Measurements from ENCODE around the gene MYL7. TPM values are rescaled to one million over a fixed set of nuclear protein-coding genes. Genes with fewer than 3 reads are reported as not detected.

The MYL7 gene
- polyA plus RNA-seq, 3 donors, result 0.35 to 12.5 (median 4.5) TPM

DNA sequence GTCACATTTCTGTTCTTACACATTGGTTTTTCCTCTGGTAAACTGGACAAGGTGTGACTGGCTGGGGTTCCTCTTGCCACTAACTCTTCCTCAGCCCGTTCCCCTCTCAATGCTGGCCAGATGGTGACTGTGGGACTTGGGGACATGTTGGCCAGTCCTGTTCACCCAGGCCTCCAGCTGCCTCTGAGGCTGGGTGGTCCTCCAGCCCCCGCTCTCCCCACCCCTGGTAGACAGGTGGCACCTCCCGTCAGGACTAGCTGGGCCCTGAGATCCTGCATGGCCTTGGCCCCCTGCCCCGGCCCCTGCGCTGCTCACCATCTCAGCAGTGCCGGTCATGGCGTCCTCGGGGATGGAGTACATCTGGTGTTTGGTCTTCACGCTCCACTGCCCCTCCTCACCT is 10.8 kb upstream of the MYL7 start:
- no peak for DNase-seq (ENCODE audit: low read depth in 3 of 3, low spot score in 2 of 3)

DNA sequence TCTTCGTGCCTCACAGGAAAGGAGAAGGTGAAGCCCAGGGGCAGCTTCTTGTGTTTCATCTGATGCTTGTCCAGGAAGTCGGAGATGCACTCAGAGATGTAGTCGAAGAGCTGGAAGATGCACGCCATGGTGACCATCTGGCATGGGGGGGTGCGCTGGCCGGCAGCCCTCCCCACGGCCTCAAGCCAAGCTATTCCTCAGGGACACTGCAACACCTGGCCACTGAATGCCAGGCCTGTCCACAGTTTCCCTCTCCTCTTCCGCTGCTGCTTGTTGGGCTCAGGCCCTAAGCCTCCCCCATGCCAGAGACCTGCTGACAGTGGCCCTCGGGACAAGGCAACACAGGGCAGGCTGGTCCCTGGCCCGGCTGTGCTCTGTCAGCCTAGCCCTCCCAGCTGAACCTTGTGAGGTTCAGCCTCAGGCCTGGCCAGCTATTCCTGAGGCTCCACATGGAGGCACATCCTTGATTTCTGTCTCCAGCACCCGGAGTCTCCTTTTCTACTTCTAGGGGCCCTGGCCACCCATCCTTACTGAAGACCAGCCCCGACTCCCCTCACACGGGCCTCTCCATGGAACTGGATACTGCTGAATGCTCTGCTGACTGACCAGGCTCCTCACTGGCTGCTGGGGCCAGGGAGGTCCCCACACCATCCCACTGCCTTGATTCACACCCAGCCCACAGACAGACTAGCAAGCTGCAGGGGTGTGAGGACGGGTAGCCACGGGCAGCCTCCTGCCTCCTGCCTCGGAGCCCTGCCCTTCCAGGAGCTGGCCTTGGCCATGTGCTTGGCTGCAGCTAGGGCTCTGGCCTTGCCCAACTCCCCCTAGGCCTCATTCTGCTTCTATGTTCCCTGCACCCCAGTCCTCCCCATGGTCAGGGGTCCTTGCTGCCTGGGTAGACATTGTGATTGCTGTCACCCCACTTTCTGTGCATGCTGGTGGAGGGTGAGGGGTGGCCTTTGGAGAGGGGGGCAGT is 10.1 kb upstream of the MYL7 start:
- no peak for DNase-seq (ENCODE audit: low read depth in 3 of 3, low spot score in 2 of 3)

DNA sequence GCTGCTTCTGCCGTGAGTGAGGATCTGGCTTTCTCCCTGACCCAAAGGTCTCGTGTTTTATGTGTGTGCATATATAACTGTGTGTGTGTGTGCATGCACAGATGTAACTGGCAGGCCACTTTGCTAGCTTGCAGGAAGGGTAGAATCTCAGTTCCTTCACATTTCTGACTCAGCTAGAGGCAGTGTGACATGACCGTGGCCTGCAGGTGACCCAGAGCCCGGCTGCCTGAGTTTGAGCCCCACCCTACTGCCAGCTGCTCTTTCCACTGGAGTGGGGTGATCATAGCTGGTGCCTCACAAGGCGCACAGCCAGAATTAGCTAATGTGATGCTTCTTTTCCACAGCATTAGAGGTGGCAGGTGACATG is 9.3 kb upstream of the MYL7 start:
- no peak for DNase-seq (ENCODE audit: low read depth in 3 of 3, low spot score in 2 of 3)

DNA sequence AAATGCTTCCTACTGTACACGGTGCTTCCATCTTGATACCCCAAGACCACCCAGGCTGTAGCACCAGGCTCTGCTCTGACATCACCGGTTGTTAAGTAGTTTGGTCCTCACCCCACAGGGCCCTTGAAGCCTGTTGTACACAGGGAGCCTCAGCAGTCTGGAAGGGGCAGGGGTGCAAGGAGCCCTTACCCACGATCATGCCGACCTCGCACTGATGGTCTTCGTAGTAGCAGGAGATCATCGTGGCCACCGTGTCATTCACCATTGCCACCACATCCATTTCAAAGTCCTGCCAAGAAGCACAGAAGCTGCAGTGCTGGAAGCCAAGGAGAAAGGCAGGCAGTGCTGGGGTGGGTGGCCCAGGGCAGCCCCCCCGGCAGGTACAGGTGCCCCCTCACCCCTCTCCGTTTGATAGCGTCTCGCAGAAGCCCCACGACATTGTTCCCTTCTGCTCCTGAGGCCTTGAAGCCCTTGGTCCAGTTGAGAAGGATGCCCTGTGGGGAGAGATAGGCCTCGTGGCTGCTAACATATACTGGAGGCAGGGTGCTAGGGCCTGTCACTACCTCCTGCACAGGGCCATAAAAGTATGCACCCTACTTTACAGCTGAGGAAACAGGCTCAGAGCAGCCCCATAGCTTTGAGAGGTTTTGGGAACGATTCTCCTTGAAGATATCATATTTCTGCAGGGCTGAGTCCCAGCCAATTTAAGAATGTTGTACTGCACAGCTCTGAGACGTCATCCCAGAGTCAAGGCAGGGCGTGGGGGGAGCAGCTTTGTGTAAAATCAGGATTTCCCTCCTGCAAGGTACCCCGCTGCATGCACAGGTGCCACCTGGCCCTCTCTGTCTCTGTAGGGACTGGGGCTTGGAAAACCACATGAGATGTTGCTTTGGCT is 8.7 kb upstream of the MYL7 start:
- no peak for DNase-seq (ENCODE audit: low read depth in 3 of 3, low spot score in 2 of 3)

DNA sequence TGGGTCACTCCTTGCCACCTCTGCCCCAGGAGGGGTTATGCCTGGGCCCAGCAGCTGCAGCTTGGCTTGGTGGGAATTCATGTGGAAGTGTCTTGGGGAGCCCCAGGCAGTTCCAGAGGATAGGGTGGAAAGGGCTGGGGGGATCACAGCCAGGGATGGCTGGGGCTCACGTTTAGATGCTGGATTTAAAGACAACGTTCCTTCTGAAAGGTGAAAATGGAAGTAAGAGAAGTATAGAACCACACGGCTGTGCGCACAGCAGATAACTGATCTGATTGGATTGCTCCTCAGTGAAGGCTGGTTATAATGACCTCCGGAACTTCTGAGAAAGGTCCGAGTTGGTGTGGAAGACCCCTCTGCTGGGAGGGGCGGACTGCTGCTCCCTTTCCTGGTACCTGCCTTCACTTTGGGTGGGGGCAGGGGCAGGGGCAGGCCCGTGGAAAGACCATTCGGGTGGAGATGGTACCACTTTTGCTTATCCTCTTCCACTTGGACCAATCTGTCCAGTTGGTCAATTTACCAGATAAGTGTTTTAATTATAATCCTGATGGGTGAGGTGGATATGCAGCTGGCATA is 7.9 kb upstream of the MYL7 start:
- DNase-seq (ENCODE audit: low read depth in 3 of 3, low spot score in 2 of 3), result no peak

DNA sequence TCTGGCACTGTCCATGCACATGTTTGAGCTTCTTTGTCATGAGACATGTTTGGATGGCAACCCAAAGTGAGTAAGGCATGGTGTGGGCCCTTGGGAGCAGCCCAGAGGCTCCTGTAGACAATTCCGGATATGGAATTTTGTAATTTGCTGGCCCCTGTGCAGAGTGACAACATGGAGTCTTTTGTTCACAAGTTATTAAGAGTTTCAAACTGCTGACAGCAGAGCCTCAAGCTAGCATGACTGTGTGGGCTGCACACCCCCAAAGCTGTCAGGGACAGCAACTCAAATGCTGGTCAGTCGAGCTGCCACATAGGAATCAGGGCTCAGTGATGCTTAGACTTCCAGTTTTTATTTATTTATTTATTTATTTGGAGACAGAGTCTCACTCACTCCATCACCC is 7.0 kb upstream of the MYL7 start:
- no peak for DNase-seq (ENCODE audit: low read depth in 3 of 3, low spot score in 2 of 3)

DNA sequence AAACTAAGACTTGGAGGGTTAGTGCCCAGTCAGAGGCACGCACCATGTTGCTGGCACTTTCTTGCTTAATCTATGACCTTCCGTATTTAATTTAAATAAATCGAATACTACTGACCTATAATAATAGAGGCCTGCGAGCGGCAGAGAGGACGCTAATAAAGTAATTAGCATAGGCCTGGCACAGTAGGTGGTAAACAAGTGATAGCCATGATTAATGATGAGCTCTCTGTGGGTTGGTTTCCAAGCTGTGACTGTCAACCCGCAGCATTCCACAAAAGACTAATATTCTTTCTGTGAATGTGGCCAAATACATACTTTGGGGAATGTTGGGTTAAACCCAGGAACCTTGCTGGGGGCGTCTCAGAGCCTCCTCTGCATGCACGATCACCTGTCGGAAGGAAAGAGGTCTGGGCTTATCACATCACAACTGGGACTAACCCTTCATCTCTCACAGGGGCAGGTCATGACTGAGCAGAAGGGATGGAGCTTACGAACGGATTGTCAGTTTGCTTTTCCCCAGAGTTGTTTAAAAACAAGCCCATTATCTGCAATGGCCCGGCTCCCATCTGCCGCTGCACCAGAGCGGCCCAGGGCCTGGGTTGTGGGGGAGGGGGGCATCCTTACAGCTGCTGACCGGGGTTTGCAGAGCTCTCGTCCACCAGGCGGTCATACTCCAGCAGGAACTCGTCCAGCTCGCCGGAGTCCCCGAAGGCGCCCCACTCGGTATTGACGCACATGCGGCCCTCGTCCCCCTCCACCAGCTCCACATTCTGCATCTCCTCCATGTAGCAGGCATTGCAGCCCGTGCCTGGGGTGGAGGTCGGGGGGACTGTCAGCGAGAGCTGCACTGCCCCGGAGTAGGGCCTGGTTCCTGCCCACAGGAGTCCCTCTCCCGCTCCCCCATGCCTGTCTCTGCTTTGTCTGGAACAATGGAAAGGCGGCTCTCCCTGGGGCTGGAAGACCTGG is 6.2 kb upstream of the MYL7 start:
- no peak for DNase-seq (ENCODE audit: low read depth in 3 of 3, low spot score in 2 of 3)

DNA sequence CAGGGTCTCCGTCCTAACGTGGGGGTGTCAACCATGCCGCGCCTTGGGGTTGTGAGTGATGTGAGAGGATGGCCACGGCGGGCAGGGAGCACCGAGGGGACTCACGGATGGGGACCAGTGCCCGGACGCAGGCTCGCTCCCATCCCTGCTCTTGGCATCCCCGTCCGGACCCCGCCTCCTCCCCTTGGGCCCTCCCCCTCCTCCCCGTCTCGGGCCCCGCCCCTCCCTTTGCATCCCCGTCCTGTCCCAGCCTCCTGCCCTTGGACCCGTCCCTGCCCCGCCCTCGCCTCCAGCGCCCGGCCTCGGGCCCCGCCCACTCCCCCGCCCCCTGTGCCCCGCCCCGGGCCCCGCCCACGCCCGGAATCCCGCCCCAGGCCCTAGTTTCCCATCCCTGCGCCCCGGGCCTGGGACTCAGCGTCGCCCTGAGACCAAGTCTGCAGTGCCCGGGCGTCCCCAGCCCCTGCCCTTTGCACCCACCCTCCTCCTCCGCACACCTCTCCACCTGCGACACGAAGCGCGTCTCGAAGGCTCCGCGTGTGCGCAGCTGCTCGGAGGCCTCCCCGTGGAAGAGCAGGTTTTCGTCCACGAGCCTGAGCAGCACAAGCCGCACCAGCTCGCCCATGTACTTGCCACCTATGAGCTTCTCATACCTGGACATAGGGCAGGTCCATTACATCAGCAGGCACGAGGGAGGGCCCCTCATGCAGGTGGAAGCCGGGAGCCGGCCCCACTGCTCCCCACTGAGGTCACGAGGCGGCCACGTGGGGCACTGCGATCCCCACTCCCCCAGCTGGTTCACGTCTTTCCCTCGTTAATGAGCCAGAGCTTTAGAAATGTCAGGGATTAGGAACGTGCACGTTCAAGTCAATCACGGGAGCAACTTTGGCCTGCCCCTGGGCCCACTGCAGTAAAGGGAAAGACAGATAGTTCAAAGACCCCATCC is 5.1 kb upstream of the MYL7 start:
- DNase-seq (ENCODE audit: low read depth in 3 of 3, low spot score in 2 of 3), result no peak

DNA sequence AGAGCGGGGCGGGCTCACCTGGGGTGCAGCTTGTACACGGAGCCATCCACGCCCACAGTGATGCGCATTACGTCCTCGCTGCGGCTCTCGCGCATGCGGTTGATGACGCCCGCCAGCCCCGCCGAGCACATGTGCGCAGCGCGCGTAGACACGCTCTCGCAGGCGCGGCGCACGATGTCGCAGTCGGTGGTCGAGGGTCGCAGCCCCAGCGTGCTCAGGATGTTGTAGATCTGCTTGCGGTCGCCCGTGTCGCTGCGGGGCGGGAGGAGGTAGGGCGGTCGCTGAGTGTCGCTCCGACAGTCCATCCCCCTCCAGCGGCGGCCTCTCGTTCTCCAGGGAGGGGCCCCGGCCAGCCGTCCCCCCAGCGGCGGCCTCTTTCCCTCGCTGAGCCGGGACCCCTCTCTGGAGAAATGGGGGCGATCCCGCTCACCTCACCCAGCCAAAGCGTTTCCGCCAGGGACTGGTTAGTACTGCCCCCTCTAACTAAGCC is 4.4 kb upstream of the MYL7 start:
- DNase-seq (ENCODE audit: low read depth in 3 of 3, low spot score in 2 of 3), result no peak

DNA sequence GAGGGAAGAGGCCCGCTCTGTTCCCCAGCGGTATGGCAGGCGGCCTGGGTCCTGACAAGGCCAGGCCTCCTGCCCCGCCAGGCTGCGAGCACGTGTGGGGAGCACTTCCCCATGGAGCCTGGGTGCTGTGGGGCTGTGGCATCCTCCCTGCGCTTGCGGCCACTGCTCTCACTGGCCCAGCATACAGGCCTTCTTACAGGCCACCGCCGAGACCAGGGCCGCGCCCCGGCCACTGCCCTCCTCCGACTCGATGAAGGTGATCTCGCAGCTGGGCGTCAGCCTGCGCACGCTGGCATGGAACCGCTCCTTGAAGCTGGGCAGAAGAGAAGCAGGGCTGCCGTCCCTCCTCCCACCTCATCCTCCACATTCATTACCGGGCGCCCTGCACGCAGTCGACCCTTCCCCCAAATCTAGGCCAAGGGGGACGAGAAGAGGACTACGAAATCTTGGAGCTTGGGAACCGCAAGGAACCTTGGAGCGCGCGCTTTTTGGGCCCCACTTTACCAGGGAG is 3.9 kb upstream of the MYL7 start:
- no peak for DNase-seq (ENCODE audit: low read depth in 3 of 3, low spot score in 2 of 3)

DNA sequence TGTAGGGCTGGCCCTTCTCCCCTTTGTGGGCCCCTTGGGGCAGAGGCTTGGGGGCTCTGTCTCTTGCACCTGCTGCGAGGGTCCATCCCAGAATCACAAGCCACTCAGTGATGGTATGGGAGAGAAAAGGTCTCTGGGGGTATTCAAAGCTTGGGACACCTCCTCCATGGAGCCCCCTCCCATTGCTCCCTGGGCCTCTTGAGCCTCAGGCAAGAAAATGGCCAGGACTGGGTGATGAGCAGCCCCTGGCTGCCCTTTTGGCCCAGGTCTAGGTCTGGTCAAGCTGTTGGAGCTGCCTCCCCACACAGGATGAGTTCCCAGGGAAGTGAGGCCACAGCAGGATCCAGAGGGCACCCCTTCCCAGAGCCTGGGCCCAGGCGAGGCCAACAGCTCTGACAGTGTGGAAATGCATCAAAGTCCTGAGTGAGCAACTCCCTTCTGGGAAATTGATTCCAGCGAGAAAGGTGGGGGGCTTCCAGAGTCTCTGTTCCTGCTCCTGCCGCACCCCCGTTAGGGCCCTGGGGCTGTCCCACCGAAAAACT is 3.4 kb upstream of the MYL7 start:
- no peak for DNase-seq (ENCODE audit: low read depth in 3 of 3, low spot score in 2 of 3)

DNA sequence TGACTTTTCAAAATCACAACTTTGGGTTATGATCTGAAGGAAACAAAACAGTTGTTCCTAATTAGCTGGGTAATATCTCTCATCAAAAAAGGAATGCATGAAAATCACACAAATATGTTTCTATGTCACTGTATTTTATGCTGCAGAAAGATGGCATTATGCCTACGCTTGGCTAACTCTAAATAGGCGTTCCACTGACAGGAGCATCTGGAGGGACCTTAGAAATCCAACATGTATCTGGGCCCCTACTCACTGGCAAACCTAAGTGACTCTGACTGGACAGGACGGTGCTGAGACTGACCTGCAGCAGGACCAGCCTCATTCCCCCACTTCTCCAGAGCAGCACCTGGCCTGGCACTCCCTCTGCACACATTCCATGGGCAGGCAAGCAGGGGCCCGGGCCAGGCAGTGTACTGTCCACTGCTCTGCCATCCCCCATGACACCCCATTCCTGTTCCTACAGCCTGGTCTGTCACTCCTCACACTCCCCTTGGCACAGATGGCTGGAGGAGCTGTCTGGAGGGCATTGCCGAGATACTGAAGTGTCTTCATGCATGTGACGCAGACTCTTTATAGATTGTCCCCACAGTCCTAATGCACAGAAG is 2.6 kb upstream of the MYL7 start:
- no peak for DNase-seq (ENCODE audit: low read depth in 3 of 3, low spot score in 2 of 3)

DNA sequence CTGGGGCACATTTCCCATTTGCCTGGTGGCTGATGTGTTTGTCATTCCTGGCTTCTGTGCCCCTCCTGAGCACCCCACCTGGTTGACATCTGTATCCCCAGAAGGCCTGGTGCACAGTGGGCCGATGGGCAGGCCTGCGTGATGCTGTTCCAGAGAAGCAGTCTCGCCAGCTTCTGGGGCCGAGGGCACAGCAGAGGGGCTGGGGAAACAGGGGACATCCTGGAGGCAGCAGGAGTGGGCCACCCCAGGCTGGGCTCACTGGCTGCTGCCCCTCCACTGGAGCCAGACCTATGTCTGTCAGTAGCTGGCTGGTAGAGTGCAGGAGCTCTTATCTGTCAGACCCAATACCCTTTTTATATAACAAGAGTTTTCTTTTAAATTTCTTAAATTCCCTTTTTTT is 896 bp upstream of the MYL7 start:
- DNase-seq (ENCODE audit: low read depth in 3 of 3, low spot score in 2 of 3), result no peak

DNA sequence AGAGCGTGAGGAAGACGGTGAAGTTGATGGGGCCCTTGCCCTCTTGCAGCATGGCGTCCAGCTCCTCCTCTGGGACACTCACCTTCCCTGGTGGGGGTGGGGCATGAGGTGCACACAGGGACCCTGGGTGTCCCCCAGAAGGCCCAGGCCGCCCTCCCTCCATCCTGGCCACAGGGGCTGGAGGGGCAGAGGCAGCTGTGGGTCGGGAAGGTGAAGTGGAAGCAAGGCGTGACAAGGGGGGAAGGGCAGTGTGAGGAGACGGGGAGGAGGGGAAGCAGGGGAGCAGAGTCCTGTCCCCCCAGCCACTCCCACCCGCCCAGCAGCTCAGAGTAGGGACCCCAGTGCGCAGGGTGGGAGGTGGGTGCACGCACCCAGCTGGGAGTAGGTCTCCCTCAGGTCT is 791 bp downstream of the MYL7 start:
- no peak for DNase-seq (ENCODE audit: low read depth in 3 of 3, low spot score in 2 of 3)

DNA sequence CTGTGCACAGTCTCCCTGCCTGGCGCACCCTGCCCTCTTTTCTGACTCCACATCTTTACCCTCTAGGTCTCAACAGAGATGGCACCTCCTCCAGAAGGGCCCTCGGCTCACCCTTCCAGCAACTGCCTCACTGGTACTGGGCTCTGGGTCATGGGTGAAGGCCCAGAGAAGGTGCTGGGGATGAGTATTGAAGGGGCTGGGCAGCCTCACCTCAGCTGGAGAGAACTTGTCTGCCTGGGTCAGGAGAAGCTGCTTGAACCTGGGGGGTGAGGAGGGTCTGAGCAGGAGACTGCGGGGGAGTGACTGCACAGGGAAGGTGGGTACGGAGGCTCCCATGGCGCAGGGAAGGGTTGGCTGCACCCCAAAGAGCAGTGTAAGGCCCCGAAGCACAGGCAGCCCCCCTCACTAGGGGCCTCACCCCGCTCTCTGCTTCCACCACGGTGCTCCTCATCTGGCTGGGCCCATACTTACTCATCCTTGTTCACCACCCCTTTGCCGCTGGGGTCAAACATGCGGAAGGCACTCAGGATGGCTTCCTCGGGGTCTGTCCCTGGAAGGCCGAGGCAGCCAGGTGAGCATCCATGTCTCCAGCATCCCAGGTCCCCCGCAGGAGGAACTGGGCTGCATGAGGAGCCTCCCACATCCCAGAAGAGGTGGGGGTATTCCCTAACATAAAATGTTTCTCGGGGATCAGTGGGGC is 1.7 kb downstream of the MYL7 start:
- DNase-seq (ENCODE audit: low read depth in 3 of 3, low spot score in 2 of 3), result no peak

DNA sequence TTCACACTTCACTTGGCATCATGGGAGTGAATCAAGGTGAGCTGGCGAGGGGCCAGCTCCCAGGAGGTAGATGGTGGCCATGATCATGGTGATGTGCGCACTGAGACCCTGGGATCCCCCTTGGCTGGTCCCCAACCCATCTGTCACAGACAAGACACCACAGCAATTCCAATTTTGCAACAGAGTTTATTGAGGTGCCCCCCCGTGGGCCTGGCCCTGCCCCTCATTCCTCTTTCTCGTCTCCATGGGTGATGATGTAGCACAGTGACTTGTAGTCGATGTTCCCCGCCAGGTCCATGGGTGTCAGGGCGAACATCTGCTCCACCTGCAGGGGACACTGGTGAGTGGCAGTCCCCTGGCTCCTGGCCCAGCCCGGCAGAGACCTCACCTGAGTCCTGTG is 2.4 kb downstream of the MYL7 start:
- no peak for DNase-seq (ENCODE audit: low read depth in 3 of 3, low spot score in 2 of 3)

DNA sequence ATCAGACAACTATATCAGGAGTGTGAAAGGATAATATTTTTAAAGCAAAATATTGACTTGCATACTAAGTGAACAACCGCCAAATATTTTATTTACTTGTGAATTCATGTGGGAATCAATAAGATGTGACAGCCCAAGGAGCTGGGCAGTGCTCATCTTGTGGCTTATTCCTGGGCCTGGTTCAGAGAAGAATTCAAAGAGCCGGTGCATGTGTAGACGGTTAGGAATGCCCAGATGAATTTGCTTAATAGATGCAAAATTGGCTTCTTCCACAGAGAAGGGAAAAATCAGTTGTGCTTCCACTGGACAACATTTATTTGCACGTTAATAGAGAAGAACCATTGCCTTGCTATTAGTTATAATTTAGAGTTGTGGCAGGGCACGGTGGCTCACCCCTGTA is 4.4 kb downstream of the MYL7 start:
- no peak for DNase-seq (ENCODE audit: low read depth in 3 of 3, low spot score in 2 of 3)
